Measurements from ENCODE around the gene AP1G1.
"Not testable (repeated sequence)": the region's sequence is repeated elsewhere in the genome, so short reads cannot be mapped to it uniquely, and the experiment has no call there.

Gene AP1G1

GRCh38 chr16:71788578-71788977, 20.1 kb downstream of the AP1G1 start:
- Histone ChIP-seq H3K27ac (ENCODE audit: poor library complexity, severe bottlenecking) (no peak overlapping the region), H3K9me3 (ENCODE audit: severe bottlenecking) (no peaks in the 10 kb centered on the region), H3K27me3 (ENCODE audit: insufficient read depth, poor library complexity, severe bottlenecking) (no peaks in the 10 kb centered on the region), H3K4me3 (ENCODE audit: severe bottlenecking) (no peak overlapping the region), H3K36me3 (ENCODE audit: low read depth) (peaks cover 48% of the 10 kb centered on the region), H3K4me1 (ENCODE audit: insufficient read depth, poor library complexity, severe bottlenecking) (no peaks in the 10 kb centered on the region)
- TF ChIP-seq CTCF (IDR thresholded peaks at IDR 0.05; ENCODE audit: poor library complexity, severe bottlenecking), result no peak
- ATAC-seq (ENCODE audit: low read depth) (no peak), DNase-seq (ENCODE audit: low spot score) (no peak)

DNA sequence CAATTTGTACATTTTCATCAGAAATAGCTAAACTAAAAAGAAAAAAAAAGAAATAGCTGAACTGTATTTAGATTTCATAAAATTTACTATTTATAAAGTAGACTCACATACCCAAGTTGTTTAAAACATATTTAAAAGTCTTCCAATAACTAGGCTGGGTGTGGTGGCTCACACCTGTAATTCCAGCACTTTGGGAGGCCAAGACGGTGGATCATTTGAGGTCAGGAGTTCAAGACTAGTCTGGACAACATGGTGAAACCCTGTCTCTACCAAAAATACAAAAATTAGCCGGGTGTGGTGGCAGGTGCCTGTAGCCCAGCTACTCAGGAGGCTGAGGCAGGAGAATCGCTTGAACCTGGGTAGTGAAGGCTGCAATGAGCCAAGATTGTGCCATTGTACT, 23.5 kb downstream of the AP1G1 start:
- H3K4me3 ChIP-seq (ENCODE audit: severe bottlenecking); H3K4me1 ChIP-seq (ENCODE audit: insufficient read depth, poor library complexity, severe bottlenecking); ATAC-seq (ENCODE audit: low read depth); H3K27me3 ChIP-seq (ENCODE audit: insufficient read depth, poor library complexity, severe bottlenecking); DNase-seq (ENCODE audit: low spot score); H3K9me3 ChIP-seq (ENCODE audit: severe bottlenecking); H3K27ac ChIP-seq (ENCODE audit: poor library complexity, severe bottlenecking): not testable (repeated sequence)
- H3K36me3 ChIP-seq (ENCODE audit: low read depth), result peaks cover 64% of the 10 kb centered on the region

DNA sequence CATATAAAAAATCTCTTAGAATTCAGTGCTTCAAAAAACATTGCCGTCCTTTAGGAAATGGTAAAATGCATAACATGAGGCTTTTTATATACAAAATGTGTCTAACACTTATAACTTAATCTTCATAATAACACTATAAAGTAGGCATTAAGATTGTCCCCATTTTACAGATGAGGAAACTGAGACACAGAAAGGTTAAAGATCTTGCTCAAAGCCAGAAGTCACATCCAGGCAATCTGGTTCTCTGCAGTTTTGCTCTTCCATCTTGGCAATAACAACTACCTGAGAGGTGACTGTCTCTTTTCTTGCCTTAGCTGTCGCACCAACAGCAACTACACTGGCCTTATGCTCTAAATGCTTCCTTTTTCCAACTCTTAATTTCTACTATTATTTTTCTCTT, 24.5 kb downstream of the AP1G1 start:
- peaks cover 6% of the 10 kb centered on the region for H3K4me1 ChIP-seq (ENCODE audit: insufficient read depth, poor library complexity, severe bottlenecking)
- DNase-seq (ENCODE audit: low spot score) (no peak), ATAC-seq (ENCODE audit: low read depth) (no peak)
- peaks cover 56% of the 10 kb centered on the region for H3K36me3 ChIP-seq (ENCODE audit: low read depth)
- no peaks in the 10 kb centered on the region for H3K9me3 ChIP-seq (ENCODE audit: severe bottlenecking)
- no peaks in the 10 kb centered on the region for H3K27me3 ChIP-seq (ENCODE audit: insufficient read depth, poor library complexity, severe bottlenecking)
- no peak overlapping the region for H3K4me3 ChIP-seq (ENCODE audit: severe bottlenecking)
- TF ChIP-seq CTCF (IDR thresholded peaks at IDR 0.05; ENCODE audit: poor library complexity, severe bottlenecking), result no peak
- no peak overlapping the region for H3K27ac ChIP-seq (ENCODE audit: poor library complexity, severe bottlenecking)

- Histone ChIP-seq H3K4me1 (ENCODE audit: insufficient read depth, poor library complexity, severe bottlenecking) (peaks cover 6% of the 10 kb centered on the region), H3K36me3 (ENCODE audit: low read depth) (peaks cover 48% of the 10 kb centered on the region), H3K9me3 (ENCODE audit: severe bottlenecking) (no peaks in the 10 kb centered on the region), H3K27ac (ENCODE audit: poor library complexity, severe bottlenecking) (no peak overlapping the region), H3K27me3 (ENCODE audit: insufficient read depth, poor library complexity, severe bottlenecking) (no peaks in the 10 kb centered on the region), H3K4me3 (ENCODE audit: severe bottlenecking) (no peak overlapping the region)
- ATAC-seq (ENCODE audit: low read depth) (peak; percentile 45; the same call in 1 of the 3 replicates), DNase-seq (ENCODE audit: low spot score) (no peak)
- no peak for TF ChIP-seq CTCF (IDR thresholded peaks at IDR 0.05; ENCODE audit: poor library complexity, severe bottlenecking)
Measured at GRCh38 chr16:71781741-71782140, 26.9 kb downstream of the AP1G1 start.

- ATAC-seq (ENCODE audit: low read depth), result no peak
- Histone ChIP-seq H3K27ac (ENCODE audit: poor library complexity, severe bottlenecking) (no peak overlapping the region), H3K36me3 (ENCODE audit: low read depth) (peaks cover 59% of the 10 kb centered on the region), H3K9me3 (ENCODE audit: severe bottlenecking) (no peaks in the 10 kb centered on the region), H3K4me3 (ENCODE audit: severe bottlenecking) (no peak overlapping the region), H3K27me3 (ENCODE audit: insufficient read depth, poor library complexity, severe bottlenecking) (no peaks in the 10 kb centered on the region), H3K4me1 (ENCODE audit: insufficient read depth, poor library complexity, severe bottlenecking) (peaks cover 6% of the 10 kb centered on the region)
- no peak for DNase-seq (ENCODE audit: low spot score)
- no peak for TF ChIP-seq CTCF (IDR thresholded peaks at IDR 0.05; ENCODE audit: poor library complexity, severe bottlenecking)
Measured at GRCh38 chr16:71780521-71781089, 28.0 kb downstream of the AP1G1 start.

All from RWPE2 (cell line).